K562 (cell line): ENCODE results near the gene PRAME. TPM values are rescaled to one million over a fixed set of nuclear protein-coding genes. Genes with fewer than 3 reads are reported as not detected.

Experiments used
- ATF3 ChIP-seq, 2 experiments: fragments of 450-650 bp in 1 of 2; sonication (generic) in 1 of 2; formaldehyde crosslinking in 1 of 2; IDR thresholded peaks in 1 of 2; conservative IDR thresholded peaks in 1 of 2; 2 replicates each; pipeline versions ENCODE4 v1.6.1 to v1.8.1; 2016 to 2023; ENCODE audit warnings: mild to moderate bottlenecking in 2 of 2, moderate library complexity in 2 of 2, inconsistent platforms in 1 of 2, missing genetic modification reagents in 1 of 2
- DACH1 ChIP-seq: fragments of 450-650 bp; IDR thresholded peaks from 2 replicates; pipeline ENCODE4 v1.6.1; 2018; ENCODE audit not compliant: partially characterized antibody
- EP400 ChIP-seq: fragments of 450-650 bp; IDR thresholded peaks from 2 replicates; pipeline ENCODE4 v1.6.1; 2017; ENCODE audit warnings: antibody characterized with exemption, mild to moderate bottlenecking, moderate library complexity
- GABPB1 ChIP-seq: sonication (generic); formaldehyde crosslinking; IDR thresholded peaks from 2 replicates; pipeline ENCODE4 v1.8.0; 2022; ENCODE audit warnings: mild to moderate bottlenecking, missing genetic modification reagents
- HOXB6 ChIP-seq: fragments of 250-450 bp; sonication (Bioruptor Pico); IDR thresholded peaks from 2 replicates; pipeline ENCODE4 v1.5.1; 2022; ENCODE audit warnings: mild to moderate bottlenecking, borderline replicate concordance
- MBD1 ChIP-seq: fragments of 250-450 bp; sonication (Bioruptor Pico); IDR thresholded peaks from 2 replicates; pipeline ENCODE4 v1.8.0; 2022; ENCODE audit warnings: inconsistent platforms
- MCM7 ChIP-seq, 2 experiments: fragments of 450-650 bp; IDR thresholded peaks; 2 replicates each; pipeline ENCODE4 v1.6.1; 2016 to 2018
- MEF2A ChIP-seq: IDR thresholded peaks from 2 replicates; pipeline ENCODE4 v1.6.1; 2011; ENCODE audit warnings: low read depth, mild to moderate bottlenecking, low read length, moderate library complexity; ENCODE audit not compliant: control insufficient read depth
- NFIX ChIP-seq: fragments of 250-450 bp; sonication (Bioruptor Pico); IDR thresholded peaks from 2 replicates; pipeline ENCODE4 v1.4.0; 2020; ENCODE audit warnings: low read depth, mild to moderate bottlenecking, moderate library complexity
- SIRT6 ChIP-seq: IDR thresholded peaks from one replicate; pipeline ENCODE4 v1.6.1; 2012; ENCODE audit warnings: low read depth, mild to moderate bottlenecking, control low read depth, inconsistent platforms, low read length, moderate library complexity
- SMARCA5 ChIP-seq: fragments of 450-650 bp; IDR thresholded peaks from 2 replicates; pipeline ENCODE4 v1.6.1; 2016
- ZFPM2 ChIP-seq: fragments of 250-450 bp; sonication (Bioruptor Pico); IDR thresholded peaks from 2 replicates; pipeline ENCODE4 v1.5.1; 2022; ENCODE audit warnings: mild to moderate bottlenecking
- ZNF518B ChIP-seq: fragments of 250-450 bp; sonication (Bioruptor Pico); IDR thresholded peaks from 2 replicates; pipeline ENCODE4 v1.5.0; 2021; ENCODE audit warnings: mild to moderate bottlenecking, moderate library complexity
- polyA plus RNA-seq, 8 experiments: library from polyadenylated mRNA; depleted of rRNA in 4 of 8; stranded (reverse) in 5 of 8; unstranded in 3 of 8; fragments of >200 nt; fragmentation: Nextera tagmentation in 2 of 8; fragmentation: Illumina TruSeq in 1 of 8; extraction: Ambion mirVana in 2 of 8; extraction: Trizol in 1 of 8; gene quantifications; 2 replicates each; pipeline versions ENCODE4 v1.2.1 to v1.2.3, GENCODE V29; 2011 to 2014; ENCODE audit warnings: inconsistent platforms in 1 of 8, missing spikeins in 1 of 8
- total RNA-seq, 7 experiments: library from RNA; depleted of rRNA in 6 of 7; stranded (reverse); fragments of >200 nt in 6 of 7; fragmentation: Illumina TruSeq in 2 of 7; extraction: Trizol in 2 of 7; gene quantifications; 2 replicates each; pipeline versions ENCODE4 v1.2.1 to v1.2.3, GENCODE V29; 2011 to 2021; ENCODE audit warnings: low replicate concordance in 1 of 7

PRAME gene
- total and polyA plus RNA-seq, 9 of the 15 experiments (the other 6 are each of a cell fraction or from before 2014, with no cell fraction given): 662 to 2,141 (median 1,142) TPM

GRCh38 chr22:22536515-22536914 is 22.6 kb downstream of the PRAME start (continued):
- TF ChIP-seq MBD1 (CRISPR knock-in tag) (peak; percentile 91), ZNF518B (CRISPR knock-in tag) (peak; percentile 63; the same call in 1 of the 2 replicates), MCM7 (IDR thresholded peaks at IDR 0.05) (no peak), EP400 (no peak), NFIX (CRISPR knock-in tag) (0 out of 2 replicates have a peak, but pooled peaks have one; percentile 27), ATF3 (IDR thresholded peaks at IDR 0.05) (no peak), ATF3 (CRISPR knock-in tag; conservative IDR thresholded peaks at IDR 0.05) (no peak), DACH1 (peak; percentile 29), ZFPM2 (CRISPR knock-in tag) (no peak), SIRT6 (no peak), GABPB1 (CRISPR knock-in tag) (0 out of 2 replicates have a peak, but pooled peaks have one; percentile 1), HOXB6 (CRISPR knock-in tag) (0 out of 2 replicates have a peak, but pooled peaks have one; percentile 50), MEF2A (no peak), SMARCA5 (no peak)
